ENCODE results near the gene ARFRP1. TPM values are rescaled to one million over a fixed set of nuclear protein-coding genes. Genes with fewer than 3 reads are reported as not detected.
"Not testable (repeated sequence)": the region's sequence is repeated elsewhere in the genome, so short reads cannot be mapped to it uniquely, and the experiment has no call there.

The ARFRP1 gene
- total RNA-seq, 1 experiment from 2014 or later: 30.2 TPM

DNA sequence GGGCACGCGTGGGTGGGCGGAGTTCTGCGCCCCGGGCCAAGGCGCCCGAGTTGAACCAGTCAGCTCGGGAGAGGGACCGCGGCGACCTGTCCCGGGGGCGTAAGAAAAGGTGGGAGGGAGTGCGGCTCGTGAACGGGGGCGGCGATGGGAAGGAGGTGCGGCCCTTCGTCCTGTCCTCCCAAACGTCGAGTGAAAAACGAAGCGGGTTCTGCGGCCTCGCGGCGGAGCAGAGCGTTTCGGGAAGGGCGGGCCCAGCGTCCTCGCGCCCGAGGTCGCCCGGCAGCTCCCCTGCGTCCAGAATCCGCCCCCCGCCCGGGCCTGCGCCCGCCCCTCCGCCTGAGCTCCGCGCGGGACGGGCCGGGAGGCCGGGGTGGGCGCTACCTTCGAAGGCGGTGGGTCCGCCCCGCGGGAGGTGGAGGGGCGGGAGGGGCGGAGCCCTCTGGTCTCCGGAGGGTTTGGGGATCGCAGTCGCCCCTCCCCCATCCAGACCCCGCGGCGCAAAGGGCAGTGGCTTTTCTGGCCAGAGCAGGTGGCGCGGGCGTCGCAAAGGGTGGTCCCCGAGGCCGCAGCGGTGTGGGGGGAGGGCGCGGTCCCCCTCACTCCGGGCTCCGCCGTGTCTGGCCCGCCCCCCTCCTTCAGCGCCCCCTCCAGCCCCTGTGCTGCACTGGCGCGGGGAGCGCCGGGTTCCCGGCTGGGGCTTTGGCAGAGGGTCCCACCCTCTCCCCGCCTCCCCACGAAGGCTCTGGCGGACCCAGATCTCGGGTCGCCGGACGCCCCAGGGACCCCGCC lies 55.4 kb downstream of the ARFRP1 start (continued):
- TF ChIP-seq ZNF138 (CRISPR knock-in tag; conservative IDR thresholded peaks at IDR 0.05): no peak

DNA sequence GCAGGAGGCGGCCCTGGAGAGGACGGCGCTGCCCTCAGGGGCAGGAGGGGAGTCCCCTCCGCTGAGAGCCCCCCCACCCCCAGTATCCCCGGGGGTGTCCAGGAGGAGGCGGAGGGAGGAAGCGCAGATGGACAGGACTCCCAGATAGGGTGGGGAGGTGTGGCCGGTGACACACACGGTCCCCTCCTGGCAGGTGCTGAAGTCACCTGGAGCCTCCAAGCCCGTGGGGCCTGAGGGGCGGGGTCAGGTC lies 55.9 kb downstream of the ARFRP1 start:
- peaks cover 16% of the 10 kb centered on the region for H3K4me1 Mint-ChIP-seq
- no peaks in the 10 kb centered on the region for H3K9me3 Mint-ChIP-seq
- TF ChIP-seq, protein P1, sequence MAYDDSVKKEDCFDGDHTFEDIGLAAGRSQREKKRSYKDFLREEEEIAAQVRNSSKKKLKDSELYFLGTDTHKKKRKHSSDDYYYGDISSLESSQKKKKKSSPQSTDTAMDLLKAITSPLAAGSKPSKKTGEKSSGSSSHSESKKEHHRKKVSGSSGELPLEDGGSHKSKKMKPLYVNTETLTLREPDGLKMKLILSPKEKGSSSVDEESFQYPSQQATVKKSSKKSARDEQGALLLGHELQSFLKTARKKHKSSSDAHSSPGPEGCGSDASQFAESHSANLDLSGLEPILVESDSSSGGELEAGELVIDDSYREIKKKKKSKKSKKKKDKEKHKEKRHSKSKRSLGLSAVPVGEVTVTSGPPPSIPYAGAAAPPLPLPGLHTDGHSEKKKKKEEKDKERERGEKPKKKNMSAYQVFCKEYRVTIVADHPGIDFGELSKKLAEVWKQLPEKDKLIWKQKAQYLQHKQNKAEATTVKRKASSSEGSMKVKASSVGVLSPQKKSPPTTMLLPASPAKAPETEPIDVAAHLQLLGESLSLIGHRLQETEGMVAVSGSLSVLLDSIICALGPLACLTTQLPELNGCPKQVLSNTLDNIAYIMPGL (CRISPR knock-in tag; IDR thresholded peaks at IDR 0.05): no peak
- no peak for TF ChIP-seq PRDM15 (CRISPR knock-in tag; IDR thresholded peaks at IDR 0.05)
- no peak for TF ChIP-seq USF1 (CRISPR knock-in tag; IDR thresholded peaks at IDR 0.05)
- TF ChIP-seq ZNF121 (CRISPR knock-in tag; IDR thresholded peaks at IDR 0.05): no peak
- no peak for TF ChIP-seq FOXJ3 (CRISPR knock-in tag; IDR thresholded peaks at IDR 0.05; ENCODE audit: borderline replicate concordance)
- TF ChIP-seq EMX1 (CRISPR knock-in tag; IDR thresholded peaks at IDR 0.05): no peak
- no peak for TF ChIP-seq ELF4 (CRISPR knock-in tag; IDR thresholded peaks at IDR 0.05; ENCODE audit: low read depth)
- no peak for TF ChIP-seq E2F4 (CRISPR knock-in tag; IDR thresholded peaks at IDR 0.05; ENCODE audit: borderline replicate concordance, low read depth)
- TF ChIP-seq GTF2I (CRISPR knock-in tag; conservative IDR thresholded peaks at IDR 0.05): no peak
- no peak for TF ChIP-seq ZNF423 (CRISPR knock-in tag; IDR thresholded peaks at IDR 0.05)
- TF ChIP-seq USF2 (CRISPR knock-in tag; IDR thresholded peaks at IDR 0.05): no peak
- no peak for TF ChIP-seq RORB (CRISPR knock-in tag; IDR thresholded peaks at IDR 0.05)
- TF ChIP-seq ATF1 (CRISPR knock-in tag; IDR thresholded peaks at IDR 0.05): no peak
- TF ChIP-seq ATF6 (CRISPR knock-in tag; IDR thresholded peaks at IDR 0.05): no peak
- no peak for TF ChIP-seq ZNF281 (CRISPR knock-in tag; IDR thresholded peaks at IDR 0.05)
- ChIA-PET POLR2A (interaction anchor here (3.1 kb wide), 1 partner anchor 10 kb away, joined by 23 read pairs; no protein-coding TSS in a partner anchor), CTCF (interaction anchor here (0.9 to 4.0 kb wide), 4 partner anchors 10 to 115 kb away, joined by 3 to 50 read pairs (median 5); partner anchors contain the start of genes ARFRP1, PTK6 and ZGPAT)
- ATAC-seq (no peak), DNase-seq (ENCODE audit: low spot score) (no peak)
- peak overlapping the region; percentile 70 for H3K4me3 Mint-ChIP-seq
- H3K36me3 Mint-ChIP-seq: no peaks in the 10 kb centered on the region
- H3K27ac Mint-ChIP-seq: no peak overlapping the region
- H3K27me3 Mint-ChIP-seq (ENCODE audit: low read depth): peaks cover 3% of the 10 kb centered on the region; the same call in 1 of the 2 replicates

DNA sequence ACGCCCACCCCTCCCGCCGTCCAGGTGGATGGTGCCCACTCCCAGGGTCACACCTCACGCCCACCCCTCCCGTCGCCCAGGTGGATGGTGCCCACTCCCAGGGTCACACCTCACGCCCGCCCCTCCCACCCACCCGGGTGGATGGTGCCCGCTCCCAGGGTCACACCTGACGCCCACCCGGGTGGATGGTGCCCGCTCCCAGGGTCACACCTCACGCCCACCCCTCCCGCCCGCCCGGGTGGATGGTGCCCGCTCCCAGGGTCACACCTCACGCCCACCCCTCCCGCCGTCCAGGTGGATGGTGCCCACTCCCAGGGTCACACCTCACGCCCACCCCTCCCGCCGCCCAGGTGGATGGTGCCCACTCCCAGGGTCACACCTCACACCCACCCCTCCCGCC lies 57.3 kb downstream of the ARFRP1 start:
- CTCF ChIA-PET: interaction anchor here (0.9 to 4.0 kb wide), 3 partner anchors 8 to 330 kb away, joined by 3 to 50 read pairs (median 3); no protein-coding TSS in a partner anchor
- peaks cover 16% of the 10 kb centered on the region for H3K4me1 Mint-ChIP-seq
- H3K9me3 Mint-ChIP-seq; H3K27me3 Mint-ChIP-seq (ENCODE audit: low read depth); H3K4me3 Mint-ChIP-seq; POLR2A ChIA-PET; H3K27ac Mint-ChIP-seq; ATAC-seq; DNase-seq (ENCODE audit: low spot score); H3K36me3 Mint-ChIP-seq: not testable (repeated sequence)
